HG03025 (cell line): Measurements from ENCODE around the gene STEAP2.

Experiments used
- ATAC-seq: cut with Tn5 transposase; IDR thresholded peaks from one replicate; pipeline ENCODE4 v1.9.1; 2021; ENCODE audit warnings: mild to moderate bottlenecking, moderate library complexity; ENCODE audit not compliant: unreplicated experiment, low FRiP score

STEAP2 gene

GRCh38 chr7:90192876-90193750, 18.4 kb upstream of the STEAP2 start:
- no peak for ATAC-seq

GRCh38 chr7:90194911-90195809, 16.4 kb upstream of the STEAP2 start:
- ATAC-seq: no peak

GRCh38 chr7:90201500-90202195, 9.9 kb upstream of the STEAP2 start:
- ATAC-seq: no peak

- ATAC-seq: no peak
These were observed 3.6 kb upstream of the STEAP2 start for GRCh38 chr7:90207956-90208355.

- no peak for ATAC-seq
These were observed 1.8 kb upstream of the STEAP2 start for GRCh38 chr7:90209776-90210175.

GRCh38 chr7:90210475-90210874, 1.1 kb upstream of the STEAP2 start:
- no peak for ATAC-seq

GRCh38 chr7:90210981-90211380, 559 bp upstream of the STEAP2 start:
- ATAC-seq: no peak

GRCh38 chr7:90212149-90212495, 582 bp downstream of the STEAP2 start:
- ATAC-seq: no peak

- ATAC-seq: no peak
These were observed 2.0 kb downstream of the STEAP2 start for GRCh38 chr7:90213521-90213920.

- no peak for ATAC-seq
These were observed 4.6 kb downstream of the STEAP2 start for GRCh38 chr7:90216080-90216674.

GRCh38 chr7:90216771-90217170, 5.2 kb downstream of the STEAP2 start:
- no peak for ATAC-seq

GRCh38 chr7:90222390-90222789, 10.8 kb downstream of the STEAP2 start:
- no peak for ATAC-seq

GRCh38 chr7:90222811-90223725, 11.5 kb downstream of the STEAP2 start:
- no peak for ATAC-seq

GRCh38 chr7:90224195-90224594, 12.7 kb downstream of the STEAP2 start:
- no peak for ATAC-seq

- no peak for ATAC-seq
These were observed 13.6 kb downstream of the STEAP2 start for GRCh38 chr7:90225181-90225580.

GRCh38 chr7:90225601-90226000, 14.1 kb downstream of the STEAP2 start:
- no peak for ATAC-seq

- ATAC-seq: no peak
These were observed 15.7 kb downstream of the STEAP2 start for GRCh38 chr7:90227259-90227658.

GRCh38 chr7:90229682-90230081, 18.1 kb downstream of the STEAP2 start:
- no peak for ATAC-seq

- no peak for ATAC-seq
These were observed 19.3 kb downstream of the STEAP2 start for GRCh38 chr7:90230834-90231233.

- ATAC-seq: no peak
These were observed 19.8 kb downstream of the STEAP2 start for GRCh38 chr7:90231304-90231703.
